HCT116 (cell line): Measurements from ENCODE around the gene IQCM. TPM values are rescaled to one million over a fixed set of nuclear protein-coding genes. Genes with fewer than 3 reads are reported as not detected.

Source experiments
- ATAC-seq: fragments of 200-7000 bp; cut with Tn5 transposase; 2 replicates; pipeline ENCODE4 v1.9.1; 2020; ENCODE audit warnings: mild to moderate bottlenecking, moderate library complexity
- BruUV-seq: library from RNA; stranded (reverse); fragments of 400-500 nt; replicated peaks from 2 replicates; lab custom pipeline; 2021; lab: Mats Ljungman, UMichigan
- CTCF ChIA-PET: fragments of 300-600 bp; sonication (Branson Sonifier 250); formaldehyde crosslinking; loops from one replicate; lab custom pipeline; 2021; ENCODE audit warnings: antibody characterized with exemption; lab: Charles Lee
- POLR2A ChIA-PET: fragments of 300-600, 350-600 bp; sonication (Branson Sonifier 250); formaldehyde crosslinking; loops from one replicate; lab custom pipeline; 2021; ENCODE audit warnings: antibody characterized with exemption; lab: Charles Lee
- RAD21 ChIA-PET, 2 experiments: fragments of 300-600 bp; sonication (Branson Sonifier 250); formaldehyde crosslinking; loops; one replicate each; lab custom pipeline; 2023; ENCODE audit warnings: low total read pairs in 2 of 2; ENCODE audit not compliant: uncharacterized antibody in 2 of 2, unreplicated experiment in 2 of 2, low non-redundant PET in 1 of 2; lab: Charles Lee
- DNase-seq: peaks from one replicate; pipeline ENCODE4 v3.0.0-alpha.2; 2010; ENCODE audit warnings: low read depth, low spot score
- H2AFZ ChIP-seq: fragments of 200-600 bp; shearing (Covaris generic), sonication (generic); 2 replicates; pipeline ENCODE4 v1.6.1; 2017; ENCODE audit warnings: low read depth, mixed run types, mixed read lengths, antibody characterized with exemption, low read length; ENCODE audit not compliant: poor library complexity, severe bottlenecking
- H3K27ac ChIP-seq: 2 replicates; pipeline ENCODE4 v1.5.1; 2012; ENCODE audit warnings: low read depth, low read length
- H3K27me3 ChIP-seq: fragments of 200-600 bp; sonication (generic); 2 replicates; pipeline ENCODE4 v1.6.1; 2016; ENCODE audit warnings: mixed run types, low read length, mixed read lengths; ENCODE audit not compliant: insufficient read depth
- H3K36me3 ChIP-seq, 2 experiments: fragments of 200-500 bp in 1 of 2; fragments of 200-600 bp in 1 of 2; sonication (Bioruptor generic) in 1 of 2; sonication (generic) in 1 of 2; 2 replicates each; pipeline versions ENCODE4 v1.5.1 to v1.6.1; 2014 to 2016; ENCODE audit warnings: low read length in 2 of 2, inconsistent platforms in 1 of 2, mixed read lengths in 1 of 2, mixed run types in 1 of 2; ENCODE audit not compliant: insufficient read depth in 2 of 2, control insufficient read depth in 1 of 2
- H3K4me1 ChIP-seq, 2 experiments: fragments of 200-600 bp in 1 of 2; sonication (generic) in 1 of 2; 2 replicates each; pipeline versions ENCODE4 v1.5.1 to v1.6.1; 2012 to 2017; ENCODE audit warnings: low read length in 2 of 2, inconsistent platforms in 1 of 2, mild to moderate bottlenecking in 1 of 2, mixed read lengths in 1 of 2, mixed run types in 1 of 2, moderate library complexity in 1 of 2; ENCODE audit not compliant: insufficient read depth in 2 of 2, control insufficient read depth in 1 of 2
- H3K4me2 ChIP-seq: fragments of 200-600 bp; sonication (generic); 2 replicates; pipeline ENCODE4 v1.6.1; 2017; ENCODE audit warnings: mixed run types, low read length, mixed read lengths
- H3K4me3 ChIP-seq, 2 experiments: fragments of 200-600 bp in 1 of 2; sonication (generic) in 1 of 2; replicated peaks in 1 of 2; 2 replicates each; pipeline ENCODE4 v1.5.1; 2011 to 2016; ENCODE audit warnings: low read length in 2 of 2, control low read depth in 1 of 2, low read depth in 1 of 2, mild to moderate bottlenecking in 1 of 2, mixed read lengths in 1 of 2, mixed run types in 1 of 2
- H3K79me2 ChIP-seq: fragments of 200-600 bp; sonication (generic); 2 replicates; pipeline ENCODE4 v1.6.1; 2017; ENCODE audit warnings: mild to moderate bottlenecking, mixed run types, low read length, moderate library complexity, mixed read lengths; ENCODE audit not compliant: insufficient read depth
- H3K9ac ChIP-seq: fragments of 200-600 bp; sonication (generic); 2 replicates; pipeline ENCODE4 v1.6.1; 2016; ENCODE audit warnings: low read length, mixed read lengths
- H3K9me2 ChIP-seq: fragments of 200-600 bp; sonication (generic), shearing (Covaris generic); 2 replicates; pipeline ENCODE4 v1.6.1; 2017; ENCODE audit warnings: mixed run types, mild to moderate bottlenecking, moderate library complexity; ENCODE audit not compliant: insufficient read depth
- H3K9me3 ChIP-seq, 2 experiments: fragments of 200-500 bp in 1 of 2; fragments of 200-600 bp in 1 of 2; sonication (Bioruptor generic) in 1 of 2; sonication (generic) in 1 of 2; 2 replicates each; pipeline ENCODE4 v1.6.1; 2014 to 2017; ENCODE audit warnings: low read length in 2 of 2, mixed read lengths in 2 of 2, inconsistent platforms in 1 of 2, low read depth in 1 of 2, mild to moderate bottlenecking in 1 of 2, mixed run types in 1 of 2, moderate library complexity in 1 of 2; ENCODE audit not compliant: control insufficient read depth in 1 of 2, insufficient read depth in 1 of 2
- H4K20me1 ChIP-seq: fragments of 200-600 bp; sonication (generic), shearing (Covaris generic); 2 replicates; pipeline ENCODE4 v1.6.1; 2017; ENCODE audit warnings: mixed run types, mild to moderate bottlenecking, moderate library complexity; ENCODE audit not compliant: insufficient read depth
- ATF3 ChIP-seq: IDR thresholded peaks from 2 replicates; pipeline ENCODE4 v1.6.1; 2012
- CEBPB ChIP-seq: IDR thresholded peaks from 2 replicates; pipeline ENCODE4 v1.6.1; 2012; ENCODE audit warnings: low read depth
- CTCF ChIP-seq, 3 experiments: fragments of 200-600 bp in 1 of 3; sonication (generic) in 1 of 3; IDR thresholded peaks in 2 of 3; conservative IDR thresholded peaks in 1 of 3; 2 replicates each; pipeline ENCODE4 v1.5.1; 2012 to 2017; ENCODE audit warnings: low read depth in 2 of 3, low read length in 2 of 3, antibody characterized with exemption in 1 of 3, borderline replicate concordance in 1 of 3, control low read depth in 1 of 3, mild to moderate bottlenecking in 1 of 3, mixed read lengths in 1 of 3, mixed run types in 1 of 3, moderate library complexity in 1 of 3; ENCODE audit not compliant: insufficient read depth in 1 of 3
- EGR1 ChIP-seq: IDR thresholded peaks from 2 replicates; pipeline ENCODE4 v1.6.1; 2012; ENCODE audit warnings: low read depth
- ELF1 ChIP-seq: IDR thresholded peaks from 2 replicates; pipeline ENCODE4 v1.6.1; 2012; ENCODE audit warnings: low read depth, borderline replicate concordance
- FOSL1 ChIP-seq: IDR thresholded peaks from 2 replicates; pipeline ENCODE4 v1.6.1; 2012; ENCODE audit warnings: low read depth
- POLR2AphosphoS5 ChIP-seq: IDR thresholded peaks from 2 replicates; pipeline ENCODE4 v1.6.1; 2011; ENCODE audit warnings: mild to moderate bottlenecking, low read depth, low read length, moderate library complexity
- RAD21 ChIP-seq: IDR thresholded peaks from 2 replicates; pipeline ENCODE4 v1.6.1; 2012; ENCODE audit warnings: low read depth, mild to moderate bottlenecking
- REST ChIP-seq: IDR thresholded peaks from 2 replicates; pipeline ENCODE4 v1.6.1; 2012; ENCODE audit warnings: low read depth
- SIN3A ChIP-seq: IDR thresholded peaks from 2 replicates; pipeline ENCODE4 v1.6.1; 2012; ENCODE audit warnings: low read depth
- SP1 ChIP-seq: IDR thresholded peaks from 2 replicates; pipeline ENCODE4 v1.6.1; 2012; ENCODE audit warnings: low read depth
- SRF ChIP-seq: IDR thresholded peaks from 2 replicates; pipeline ENCODE4 v1.6.1; 2012; ENCODE audit warnings: low read depth
- TCF7L2 ChIP-seq: IDR thresholded peaks from 2 replicates; pipeline ENCODE4 v1.7.0; 2011; ENCODE audit warnings: borderline replicate concordance, inconsistent platforms; ENCODE audit not compliant: insufficient read depth, insufficient read length; ENCODE audit errors: extremely low read depth
- ZFX ChIP-seq: fragments of 450-650 bp; IDR thresholded peaks from 2 replicates; pipeline ENCODE4 v1.6.1; 2017
- ZNF274 ChIP-seq: fragments of 200-500 bp; sonication (Bioruptor generic); IDR thresholded peaks from 2 replicates; pipeline ENCODE4 v1.6.1; 2014; ENCODE audit warnings: mild to moderate bottlenecking, low read depth, low read length, inconsistent platforms
- intact Hi-C: fragments of 100-400 bp; cut with micrococcal nuclease; formaldehyde crosslinking; loops from 2 replicates; pipeline ENCODE4 v1.10.0; 2022
- total RNA-seq: library from RNA; stranded (reverse); gene quantifications from one replicate; pipeline ENCODE4 v1.2.1, GENCODE V29; 2021; ENCODE audit not compliant: unreplicated experiment
- TF ChIP-seq, protein P1 (sequence below): IDR thresholded peaks from 2 replicates; pipeline ENCODE4 v1.6.1; 2011; ENCODE audit warnings: mild to moderate bottlenecking, low read length, moderate library complexity; ENCODE audit not compliant: insufficient replicate concordance; ENCODE audit errors: extremely low read depth

IQCM gene
- total RNA-seq, 1 experiment from 2014 or later = 0.20 TPM

GRCh38 chr4:149702414-149703293, 113.0 kb downstream of the IQCM start (continued):
- no peak for TF ChIP-seq REST

GRCh38 chr4:149701435-149702156, 114.0 kb downstream of the IQCM start:
- ChIA-PET POLR2A (no interaction called here), RAD21 (no interaction called here), CTCF (no interaction called here)
- no peaks in the 10 kb centered on the region for H4K20me1 ChIP-seq
- no peaks in the 10 kb centered on the region for H3K9me3 ChIP-seq
- no peaks in the 10 kb centered on the region for H3K4me1 ChIP-seq
- no peaks in the 10 kb centered on the region for H3K9me2 ChIP-seq
- H3K4me3 ChIP-seq = no peak overlapping the region
- intact Hi-C loops = no loop called here
- ATAC-seq = no peak
- H3K4me2 ChIP-seq = no peak overlapping the region
- H3K36me3 ChIP-seq = no peaks in the 10 kb centered on the region
- no peak overlapping the region for H2AFZ ChIP-seq
- H3K27ac ChIP-seq = no peak overlapping the region
- no peak for DNase-seq
- H3K27me3 ChIP-seq = no peaks in the 10 kb centered on the region
- H3K9ac ChIP-seq = no peak overlapping the region
- BruUV-seq = no TSS peak
- H3K79me2 ChIP-seq = no peaks in the 10 kb centered on the region
- TF ChIP-seq CEBPB (no peak), SIN3A (no peak), RAD21 (no peak), SP1 (no peak), ZFX (no peak), POLR2AphosphoS5 (no peak), ZNF274 (no peak), FOSL1 (no peak), EGR1 (no peak), ELF1 (no peak), ATF3 (no peak), CTCF (IDR thresholded peaks at IDR 0.05 in 2 of 3, conservative IDR thresholded peaks at IDR 0.05 in 1 of 3; ENCODE audit: borderline replicate concordance in 1 of 3, insufficient read depth in 1 of 3, low read depth in 2 of 3, low read length in 2 of 3) (no peak), SRF (no peak), TCF7L2 (no peak)
- TF ChIP-seq, protein P1, sequence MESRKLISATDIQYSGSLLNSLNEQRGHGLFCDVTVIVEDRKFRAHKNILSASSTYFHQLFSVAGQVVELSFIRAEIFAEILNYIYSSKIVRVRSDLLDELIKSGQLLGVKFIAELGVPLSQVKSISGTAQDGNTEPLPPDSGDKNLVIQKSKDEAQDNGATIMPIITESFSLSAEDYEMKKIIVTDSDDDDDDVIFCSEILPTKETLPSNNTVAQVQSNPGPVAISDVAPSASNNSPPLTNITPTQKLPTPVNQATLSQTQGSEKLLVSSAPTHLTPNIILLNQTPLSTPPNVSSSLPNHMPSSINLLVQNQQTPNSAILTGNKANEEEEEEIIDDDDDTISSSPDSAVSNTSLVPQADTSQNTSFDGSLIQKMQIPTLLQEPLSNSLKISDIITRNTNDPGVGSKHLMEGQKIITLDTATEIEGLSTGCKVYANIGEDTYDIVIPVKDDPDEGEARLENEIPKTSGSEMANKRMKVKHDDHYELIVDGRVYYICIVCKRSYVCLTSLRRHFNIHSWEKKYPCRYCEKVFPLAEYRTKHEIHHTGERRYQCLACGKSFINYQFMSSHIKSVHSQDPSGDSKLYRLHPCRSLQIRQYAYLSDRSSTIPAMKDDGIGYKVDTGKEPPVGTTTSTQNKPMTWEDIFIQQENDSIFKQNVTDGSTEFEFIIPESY = no peak
